Naive thymus-derived CD4-positive, alpha-beta T cell (primary cell): ENCODE data around the gene HAUS3. TPM values are rescaled to one million over a fixed set of nuclear protein-coding genes. Genes with fewer than 3 reads are reported as not detected.
"Not testable (repeated sequence)": the region's sequence is repeated elsewhere in the genome, so short reads cannot be mapped to it uniquely, and the experiment has no call there.

Experiments
- ATAC-seq: fragments of 150-1000 bp; cut with Tn5 transposase; 2 replicates; pipeline ENCODE4 v1.10.0; 2021; ENCODE audit warnings: mild to moderate bottlenecking, moderate library complexity
- CTCF ChIA-PET: fragments of 350-600 bp; sonication (Branson Sonifier 250); formaldehyde crosslinking; loops from one replicate; lab custom pipeline; 2021; ENCODE audit warnings: antibody characterized with exemption; lab: Charles Lee
- POLR2A ChIA-PET: fragments of 350-600 bp; sonication (Branson Sonifier 250); formaldehyde crosslinking; loops from one replicate; lab custom pipeline; 2021; ENCODE audit warnings: antibody characterized with exemption, inconsistent platforms; lab: Charles Lee
- DNase-seq, 9 donors: peaks; one replicate each; pipeline versions ENCODE4 v3.0.0 to v3.0.0-alpha.2; 2020 to 2022; ENCODE audit warnings: mixed read lengths in 1 of 9
- H3K27ac ChIP-seq: one replicate; pipeline ENCODE4 v1.7.0; 2013; ENCODE audit warnings: mild to moderate bottlenecking, low read depth, low read length, moderate library complexity
- H3K27me3 ChIP-seq, 2 donors: one replicate each; pipeline ENCODE4 v1.7.0; 2013; ENCODE audit warnings: low read length in 2 of 2, mild to moderate bottlenecking in 2 of 2, moderate library complexity in 2 of 2; ENCODE audit not compliant: control insufficient read depth in 2 of 2, insufficient read depth in 2 of 2
- H3K36me3 ChIP-seq, 3 experiments: 1 replicate in 2 of 3; 2 replicates in 1 of 3; pipeline ENCODE4 v1.7.0; 2013; ENCODE audit warnings: low read length in 3 of 3, mild to moderate bottlenecking in 3 of 3, moderate library complexity in 1 of 3; ENCODE audit not compliant: insufficient read depth in 3 of 3, control insufficient read depth in 2 of 3
- H3K4me1 ChIP-seq, 2 donors: one replicate each; pipeline ENCODE4 v1.7.0; 2013; ENCODE audit warnings: low read length in 2 of 2, mild to moderate bottlenecking in 2 of 2, moderate library complexity in 1 of 2; ENCODE audit not compliant: control insufficient read depth in 2 of 2, insufficient read depth in 2 of 2
- H3K4me3 ChIP-seq: 2 replicates; pipeline ENCODE4 v1.7.0; 2013; ENCODE audit warnings: mild to moderate bottlenecking, low read length
- H3K9me3 ChIP-seq, 3 experiments: 1 replicate in 2 of 3; 2 replicates in 1 of 3; pipeline ENCODE4 v1.7.0; 2013; ENCODE audit warnings: low read length in 3 of 3; ENCODE audit not compliant: control insufficient read depth in 2 of 3
- H3K27ac Mint-ChIP-seq, 9 donors: one replicate each; pipeline ENCODE4 v1.8.0; 2020 to 2022; ENCODE audit warnings: mixed read lengths in 9 of 9, mild to moderate bottlenecking in 8 of 9, moderate library complexity in 5 of 9, inconsistent platforms in 2 of 9
- H3K27me3 Mint-ChIP-seq, 5 donors: one replicate each; pipeline ENCODE4 v1.8.0; 2021 to 2022; ENCODE audit warnings: mixed read lengths in 5 of 5, mild to moderate bottlenecking in 1 of 5
- H3K36me3 Mint-ChIP-seq, 5 donors: one replicate each; pipeline ENCODE4 v1.8.0; 2020 to 2022; ENCODE audit warnings: mixed read lengths in 5 of 5, mild to moderate bottlenecking in 3 of 5, inconsistent platforms in 1 of 5
- H3K4me1 Mint-ChIP-seq, 7 donors: one replicate each; pipeline ENCODE4 v1.8.0; 2020 to 2022; ENCODE audit warnings: mixed read lengths in 7 of 7, mild to moderate bottlenecking in 3 of 7, inconsistent platforms in 1 of 7
- H3K4me3 Mint-ChIP-seq, 10 donors: one replicate each; pipeline ENCODE4 v1.8.0; 2020 to 2022; ENCODE audit warnings: mild to moderate bottlenecking in 10 of 10, mixed read lengths in 10 of 10, moderate library complexity in 6 of 10, inconsistent platforms in 2 of 10
- H3K9me3 Mint-ChIP-seq, 11 donors: one replicate each; pipeline ENCODE4 v1.8.0; 2020 to 2022; ENCODE audit warnings: mixed read lengths in 11 of 11, mild to moderate bottlenecking in 4 of 11, inconsistent platforms in 1 of 11, moderate library complexity in 1 of 11
- intact Hi-C, 2 donors: fragments of 100-400 bp; cut with micrococcal nuclease; formaldehyde crosslinking; loops; one replicate each; pipeline ENCODE4 v1.15.1; 2023
- polyA plus RNA-seq, 2 donors: library from polyadenylated mRNA; unstranded; fragments of 300-500 nt; fragmentation: Illumina TruSeq; gene quantifications; one replicate each; pipeline ENCODE4 v1.2.3, GENCODE V29; 2021
- total RNA-seq, 6 experiments: library from RNA in 5 of 6; stranded (reverse) in 5 of 6; gene quantifications; 1 replicate in 5 of 6; 2 replicates in 1 of 6; pipeline ENCODE4 v1.2.3 and lab custom pipeline; 2021 to 2026

The HAUS3 gene
- total and polyA plus RNA-seq, 7 experiments from 2014 or later: 18.5 to 88.2 (median 33.4) TPM

DNA sequence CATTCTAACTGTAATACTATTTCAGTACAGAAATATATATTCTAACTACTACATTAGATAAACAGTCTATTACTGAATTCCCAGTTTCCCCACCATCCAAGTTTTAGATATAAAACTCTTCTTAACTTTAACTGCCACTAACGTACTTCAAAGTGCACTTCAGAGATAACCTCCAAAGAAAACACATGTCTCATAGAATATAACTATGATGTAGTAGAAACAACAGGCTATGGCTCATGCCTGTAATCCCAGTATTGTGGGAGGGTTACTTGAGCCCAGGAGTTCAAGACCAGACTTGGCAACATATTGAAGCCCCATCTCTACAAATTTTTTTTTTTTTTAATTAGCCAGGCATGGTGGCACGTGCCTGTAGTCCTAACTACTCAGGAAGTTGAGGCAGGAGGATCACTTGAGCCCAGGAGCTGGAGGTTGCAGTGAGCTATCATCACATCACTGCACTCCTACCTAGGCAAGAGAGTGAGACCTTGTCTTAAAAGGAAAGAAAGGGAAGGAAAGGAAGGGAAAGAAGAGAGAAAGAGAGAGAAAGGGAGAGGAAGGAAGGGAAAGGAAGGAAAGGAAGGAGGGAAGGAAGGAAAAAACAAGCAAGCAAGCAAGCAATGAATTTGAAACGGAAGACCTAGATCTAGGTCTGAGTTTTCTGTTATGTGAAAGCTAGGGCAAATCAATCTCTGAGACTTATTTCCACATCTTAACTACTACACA, 4.8 kb downstream of the HAUS3 start:
- peaks cover 39 to 81% (median 70%) of the 10 kb centered on the region in 7 donors for H3K4me1 Mint-ChIP-seq
- H3K36me3 ChIP-seq: peaks cover 10 to 19% (median 13%) of the 10 kb centered on the region in 3 experiments
- DNase-seq (no peak), ATAC-seq (no peak)
- H3K27me3 ChIP-seq: no peaks in the 10 kb centered on the region
- ChIA-PET CTCF (interaction anchor here (2.0 kb wide), 1 partner anchor 17 kb away, joined by 6 read pairs; no protein-coding TSS in a partner anchor), POLR2A (interaction anchor here (0.7 kb wide), 2 partner anchors 71 to 255 kb away, joined by 3 read pairs; no protein-coding TSS in a partner anchor)
- H3K9me3 Mint-ChIP-seq: no peaks in the 10 kb centered on the region
- peak overlapping the region; percentile 17 to 83 (median 61) for H3K4me3 Mint-ChIP-seq
- H3K27me3 Mint-ChIP-seq: no peaks in the 10 kb centered on the region
- H3K9me3 ChIP-seq: no peaks in the 10 kb centered on the region
- peaks cover 4 to 42% (median 28%) of the 10 kb centered on the region in 5 donors for H3K36me3 Mint-ChIP-seq
- H3K4me3 ChIP-seq: no peak overlapping the region
- peak overlapping the region in 6 of 9 donors; percentile 8 to 71 (median 52) for H3K27ac Mint-ChIP-seq
- H3K4me1 ChIP-seq: peaks cover 37 to 38% of the 10 kb centered on the region in 2 donors
- intact Hi-C loops: no loop called here
- no peak overlapping the region for H3K27ac ChIP-seq

DNA sequence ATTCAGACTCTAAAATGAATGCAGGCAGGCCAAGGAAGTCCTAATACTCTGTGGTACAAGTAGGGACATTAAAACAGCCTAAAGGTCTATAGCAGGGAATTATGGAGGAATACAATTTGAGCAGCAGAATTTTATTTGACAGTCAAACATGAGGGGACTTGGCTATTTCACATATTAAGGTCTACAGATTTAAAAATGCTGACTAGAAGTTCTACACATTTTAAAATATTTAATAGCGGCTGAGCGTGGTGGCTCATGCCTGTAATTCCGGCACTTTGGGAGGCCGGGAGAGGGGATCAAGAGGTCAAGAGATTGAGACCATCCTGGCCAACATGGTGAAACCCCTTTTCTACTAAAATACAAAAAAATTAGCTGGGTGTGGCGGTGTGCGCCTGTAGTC, 10.8 kb downstream of the HAUS3 start:
- Mint-ChIP-seq H3K4me1 (peaks cover 12 to 43% (median 32%) of the 10 kb centered on the region in 7 donors), H3K36me3 (peaks cover 4 to 23% (median 13%) of the 10 kb centered on the region in 5 donors), H3K4me3 (no peak overlapping the region), H3K27me3 (no peaks in the 10 kb centered on the region), H3K9me3 (no peaks in the 10 kb centered on the region), H3K27ac (no peak overlapping the region)
- DNase-seq: no peak
- Histone ChIP-seq H3K4me1 (no peaks in the 10 kb centered on the region), H3K36me3 (peaks cover 10 to 13% (median 12%) of the 10 kb centered on the region in 3 experiments), H3K27ac (no peak overlapping the region), H3K9me3 (no peaks in the 10 kb centered on the region), H3K27me3 (no peaks in the 10 kb centered on the region), H3K4me3 (no peak overlapping the region)
- POLR2A ChIA-PET: no interaction called here
- CTCF ChIA-PET: interaction anchor here (3.6 kb wide), 1 partner anchor 11 kb away, joined by 18 read pairs; no protein-coding TSS in a partner anchor
- no peak for ATAC-seq
- intact Hi-C loops: no loop called here

DNA sequence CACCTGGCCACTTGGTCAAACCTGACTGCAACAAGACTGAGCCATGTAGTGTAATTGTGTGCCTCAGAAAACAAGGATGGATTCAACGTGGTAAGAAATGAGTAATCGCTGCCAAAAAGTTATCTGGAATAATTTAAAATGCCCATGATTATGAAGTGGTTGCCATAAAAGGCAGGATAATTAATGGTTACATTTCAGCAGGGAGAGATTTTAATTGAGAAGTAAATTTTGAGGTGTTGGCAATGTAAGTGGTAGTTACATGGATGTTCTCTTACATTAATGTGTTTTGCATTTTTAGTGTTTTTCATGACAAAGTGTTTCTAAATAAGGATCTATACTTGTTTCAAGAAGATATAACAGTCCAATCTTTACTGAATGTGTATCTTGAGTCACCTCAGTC, 15.7 kb downstream of the HAUS3 start:
- intact Hi-C loops: no loop called here
- Mint-ChIP-seq H3K27ac (peak overlapping the region in 1 of 9 donors; percentile 20), H3K27me3 (no peaks in the 10 kb centered on the region), H3K9me3 (no peaks in the 10 kb centered on the region), H3K4me1 (peaks cover 0 to 9% (median 4%) of the 10 kb centered on the region in 7 donors), H3K36me3 (peaks cover 0 to 8% (median 3%) of the 10 kb centered on the region in 5 donors), H3K4me3 (no peak overlapping the region)
- Histone ChIP-seq H3K9me3 (no peaks in the 10 kb centered on the region), H3K36me3 (peaks cover 0 to 14% (median 0%) of the 10 kb centered on the region in 3 experiments), H3K4me1 (no peaks in the 10 kb centered on the region), H3K27ac (no peak overlapping the region), H3K27me3 (no peaks in the 10 kb centered on the region), H3K4me3 (no peak overlapping the region)
- ATAC-seq: no peak
- ChIA-PET CTCF (no interaction called here), POLR2A (no interaction called here)
- no peak for DNase-seq

DNA sequence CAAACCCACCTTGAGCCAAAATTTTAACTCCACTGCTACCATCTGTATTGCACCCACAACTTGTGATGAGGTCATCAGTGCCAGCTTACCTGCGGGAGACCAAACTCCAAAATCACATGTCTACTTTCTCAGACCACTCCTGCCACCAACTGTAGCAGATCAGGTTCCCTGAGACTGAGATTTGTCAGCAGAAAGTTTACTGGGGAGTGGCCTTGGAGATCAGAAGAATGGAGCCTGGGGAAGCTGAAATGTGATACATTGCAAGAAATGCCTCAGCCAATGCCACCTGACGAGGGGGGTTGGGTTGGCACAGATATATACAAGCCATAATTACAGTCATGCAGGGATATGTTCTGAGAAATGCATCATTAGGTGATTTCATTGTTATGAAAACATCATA, 19.1 kb downstream of the HAUS3 start:
- H3K4me1 ChIP-seq: peaks cover 0 to 7% of the 10 kb centered on the region in 2 donors
- peaks cover 0 to 14% (median 0%) of the 10 kb centered on the region in 3 experiments for H3K36me3 ChIP-seq
- intact Hi-C loops: no loop called here
- no peak overlapping the region for H3K27ac ChIP-seq
- no peaks in the 10 kb centered on the region for H3K9me3 ChIP-seq
- Mint-ChIP-seq H3K4me1 (peaks cover 0 to 15% (median 7%) of the 10 kb centered on the region in 7 donors), H3K4me3 (no peak overlapping the region), H3K9me3 (no peaks in the 10 kb centered on the region), H3K27ac (no peak overlapping the region), H3K36me3 (peaks cover 0 to 4% (median 0%) of the 10 kb centered on the region in 5 donors), H3K27me3 (no peaks in the 10 kb centered on the region)
- ATAC-seq: no peak
- ChIA-PET CTCF (interaction anchor here (0.6 kb wide), 3 partner anchors 19 to 59 kb away, joined by 3 to 4 read pairs (median 4); no protein-coding TSS in a partner anchor), POLR2A (interaction anchor here (1.4 kb wide), 1 partner anchor 17 kb away, joined by 4 read pairs; no protein-coding TSS in a partner anchor)
- no peaks in the 10 kb centered on the region for H3K27me3 ChIP-seq
- no peak overlapping the region for H3K4me3 ChIP-seq
- DNase-seq: no peak

DNA sequence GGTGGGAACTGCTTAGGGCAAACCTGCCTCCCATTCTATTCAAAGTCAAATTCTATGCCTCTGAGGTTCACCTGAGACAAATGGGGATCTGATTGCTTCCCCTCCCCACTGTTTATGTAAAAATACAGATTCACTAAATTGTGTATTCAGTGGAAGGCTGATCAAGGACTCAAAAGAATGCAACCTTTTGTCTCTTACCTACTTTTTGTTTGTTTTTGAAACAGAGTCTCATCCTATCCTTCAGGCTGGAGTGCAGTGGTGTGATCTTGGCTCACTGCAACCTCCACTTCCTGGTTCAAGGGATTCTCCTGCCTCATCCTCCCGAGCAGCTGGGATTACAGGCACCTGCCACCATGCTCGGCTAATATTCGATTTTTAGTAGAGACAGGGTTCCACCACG, 20.5 kb downstream of the HAUS3 start:
- H3K4me3 Mint-ChIP-seq, H3K4me1 ChIP-seq, H3K4me3 ChIP-seq, H3K27ac Mint-ChIP-seq, H3K27me3 ChIP-seq, H3K36me3 Mint-ChIP-seq, ATAC-seq, H3K9me3 ChIP-seq, intact Hi-C loops, DNase-seq, H3K9me3 Mint-ChIP-seq, H3K27me3 Mint-ChIP-seq, H3K27ac ChIP-seq: not testable (repeated sequence)
- peaks cover 0 to 17% (median 6%) of the 10 kb centered on the region in 7 donors for H3K4me1 Mint-ChIP-seq
- ChIA-PET CTCF (interaction anchor here (0.7 to 2.2 kb wide), 4 partner anchors 8 to 244 kb away, joined by 3 to 18 read pairs (median 8); no protein-coding TSS in a partner anchor), POLR2A (interaction anchor here (0.6 to 1.6 kb wide), 2 partner anchors 41 to 341 kb away, joined by 3 to 5 read pairs; partner anchors contain the start of gene MXD4)
- H3K36me3 ChIP-seq: peaks cover 0 to 14% (median 0%) of the 10 kb centered on the region in 3 experiments

- peak overlapping the region in 2 of 9 donors; percentile 6 to 29 for H3K27ac Mint-ChIP-seq
- H3K4me3 Mint-ChIP-seq: no peak overlapping the region
- ATAC-seq (peak; percentile 96), DNase-seq (peak; percentile 61 to 84 (median 76))
- H3K27me3 Mint-ChIP-seq: no peaks in the 10 kb centered on the region
- no peaks in the 10 kb centered on the region for H3K36me3 Mint-ChIP-seq
- Histone ChIP-seq H3K4me3 (no peak overlapping the region), H3K9me3 (no peaks in the 10 kb centered on the region), H3K27ac (no peak overlapping the region), H3K4me1 (peaks cover 0 to 7% of the 10 kb centered on the region in 2 donors), H3K27me3 (no peaks in the 10 kb centered on the region), H3K36me3 (peaks cover 0 to 14% (median 0%) of the 10 kb centered on the region in 3 experiments)
- ChIA-PET CTCF (interaction anchor here (0.8 to 2.2 kb wide), 21 partner anchors 9 to 263 kb away, joined by 3 to 18 read pairs (median 4); partner anchors contain the start of genes CFAP99 and ZFYVE28), POLR2A (interaction anchor here (0.8 to 1.6 kb wide), 3 partner anchors 42 to 248 kb away, joined by 3 to 5 read pairs (median 3); partner anchors contain the start of genes MXD4 and RNF4)
- H3K9me3 Mint-ChIP-seq: no peaks in the 10 kb centered on the region
- intact Hi-C loops: loop anchor here (1.0 kb wide), 8 partner anchors 22 to 315 kb away; partner anchors contain the start of genes CFAP99 (in 1 of the 2), HAUS3 (in 1 of the 2), POLN (in 1 of the 2) and ZFYVE28 (in 1 of the 2)
- peaks cover 0 to 17% (median 6%) of the 10 kb centered on the region in 7 donors for H3K4me1 Mint-ChIP-seq
Observed at GRCh38 chr4:2220016-2220630, 21.8 kb downstream of the HAUS3 start.
